ENCODE measurements around the gene POLR2E. TPM values are rescaled to one million over a fixed set of nuclear protein-coding genes. Genes with fewer than 3 reads are reported as not detected.

The POLR2E gene
- total and polyA plus RNA-seq, 2 of the 8 experiments (the other 6 are each of a cell fraction or from before 2014, with no cell fraction given) = 281 to 381 TPM

- no peaks in the 10 kb centered on the region for H3K79me1 ChIP-seq (ENCODE audit: low read depth, low read length)
- no peak overlapping the region for H2BK15ac ChIP-seq (ENCODE audit: low read length)
- H3K9me3 ChIP-seq (ENCODE audit: insufficient read depth in 2 of 2, low read depth in 1 of 2, low read length in 1 of 2) = peaks cover 38 to 55% of the 10 kb centered on the region in 2 experiments
- H2BK5ac ChIP-seq (ENCODE audit: low read depth, low read length) = no peak overlapping the region
- H3K4me1 ChIP-seq (replicated peaks in 1 of 4; ENCODE audit: control insufficient read depth in 3 of 4, insufficient read depth in 4 of 4, low read length in 3 of 4) = no peaks in the 10 kb centered on the region
- peaks cover 0 to 49% (median 14%) of the 10 kb centered on the region in 4 experiments; a peak in 6 of 8 replicates for H3K36me3 ChIP-seq (ENCODE audit: control insufficient read depth in 2 of 4, insufficient read depth in 4 of 4, low read length in 3 of 4)
- POLR2A ChIA-PET (ENCODE audit: partially characterized antibody) = interaction anchor here (1.1 to 3.0 kb wide), 4 partner anchors 8 to 28 kb away, joined by 3 to 12 read pairs (median 4); partner anchors contain the start of gene ARHGAP45
- no peak overlapping the region for H2BK20ac ChIP-seq (ENCODE audit: low read length)
- H3K23me2 ChIP-seq (ENCODE audit: low read depth, low read length) = peaks cover 3% of the 10 kb centered on the region; the same call in 1 of the 2 replicates
- no peak overlapping the region for H2AK5ac ChIP-seq (ENCODE audit: low read depth, low read length)
- no peak overlapping the region for H4K5ac ChIP-seq (ENCODE audit: insufficient read length, low read depth, low read length)
- no peak overlapping the region for H3K9ac ChIP-seq (replicated peaks in 1 of 4; ENCODE audit: extremely low read depth in 1 of 4, low read depth in 3 of 4, low read length in 3 of 4)
- H3K27me3 ChIP-seq (replicated peaks in 1 of 4; ENCODE audit: control insufficient read depth in 3 of 4, extremely low read depth in 1 of 4, insufficient read depth in 3 of 4, low read length in 3 of 4) = no peaks in the 10 kb centered on the region; a peak in 1 of 7 replicates
- no peak overlapping the region for H2AFZ ChIP-seq (ENCODE audit: low read length)
- FAIRE-seq (no peak), DNase-seq (ENCODE audit: low read depth in 1 of 2, low spot score in 2 of 2) (no peak)
- no peak overlapping the region for H2BK12ac ChIP-seq (ENCODE audit: low read depth, low read length)
- CTCF ChIA-PET (ENCODE audit: partially characterized antibody) = interaction anchor here (0.9 to 2.4 kb wide), 5 partner anchors 9 to 192 kb away, joined by 3 to 10 read pairs (median 5); partner anchors contain the start of gene ARHGAP45
- H3K23ac ChIP-seq (ENCODE audit: insufficient read length) = no peak overlapping the region
- no peak overlapping the region for H3K4ac ChIP-seq (replicated peaks; ENCODE audit: insufficient read length, low read depth, low read length)
- no peak overlapping the region for H2BK120ac ChIP-seq (replicated peaks; ENCODE audit: low read depth, low read length)
- H3K14ac ChIP-seq (ENCODE audit: insufficient read length) = no peak overlapping the region
- no peak overlapping the region for H3K18ac ChIP-seq (ENCODE audit: extremely low read depth, low read length)
- no peaks in the 10 kb centered on the region for H3K79me2 ChIP-seq (ENCODE audit: control insufficient read depth in 1 of 2, insufficient read depth in 2 of 2, low read length in 2 of 2)
- H3K56ac ChIP-seq (replicated peaks; ENCODE audit: insufficient read length, low read depth, low read length) = no peak overlapping the region
- H4K91ac ChIP-seq (replicated peaks; ENCODE audit: insufficient read length, low read length) = no peak overlapping the region
- 92% methylated on average over 20 of the region's 20 CpGs; no CpG with 5 or more reads in 1 of the 2 experiments for WGBS, 2 experiments (ENCODE audit: extremely low coverage in 1 of 2, insufficient coverage in 1 of 2, insufficient read length in 1 of 2, insufficient replicate concordance in 2 of 2, low coverage in 1 of 2, low lambda C conversion rate in 2 of 2, missing lambda C conversion rate in 1 of 2)
- H4K20me1 ChIP-seq (replicated peaks in 1 of 2; ENCODE audit: control insufficient read depth in 1 of 2, insufficient read depth in 2 of 2, low read length in 2 of 2) = peaks cover 0 to 2% of the 10 kb centered on the region in 2 experiments
- H4K8ac ChIP-seq (ENCODE audit: extremely low read depth, insufficient read depth, low read length) = no peak overlapping the region
- no peak overlapping the region for H3K4me2 ChIP-seq (ENCODE audit: insufficient read depth in 1 of 2, low read depth in 2 of 2, low read length in 2 of 2)
- TF ChIP-seq SIX5 (IDR thresholded peaks at IDR 0.05; ENCODE audit: low read depth, low read length) (no peak), CBX5 (IDR thresholded peaks at IDR 0.05; ENCODE audit: low read depth, low read length) (no peak), YY1 (IDR thresholded peaks at IDR 0.05; ENCODE audit: low read depth, low read length) (no peak), EZH2 (IDR thresholded peaks at IDR 0.05; ENCODE audit: low read depth, low read length, severe bottlenecking) (no peak), BACH1 (IDR thresholded peaks at IDR 0.05; ENCODE audit: low read length) (no peak), SP1 (IDR thresholded peaks at IDR 0.05; ENCODE audit: low read depth, low read length) (no peak), CHD1 (IDR thresholded peaks at IDR 0.05; ENCODE audit: low read depth, low read length) (no peak), KDM1A (IDR thresholded peaks at IDR 0.05; ENCODE audit: borderline replicate concordance, low read length) (no peak), TAF7 (optimal IDR thresholded peaks at IDR 0.05; ENCODE audit: borderline replicate concordance, low read depth, low read length) (no peak), RFX5 (IDR thresholded peaks at IDR 0.05; ENCODE audit: borderline replicate concordance, low read depth, low read length) (no peak)
- no peak overlapping the region for H3K27ac ChIP-seq (ENCODE audit: low read depth, low read length)
- H3K4me3 ChIP-seq (ENCODE audit: extremely low read depth in 1 of 4, insufficient read depth in 2 of 4, low read depth in 3 of 4, low read length in 4 of 4) = no peak overlapping the region
Measured at GRCh38 chr19:1055886-1056620, 39.1 kb downstream of the POLR2E start.
